NB4 (cell line): ENCODE results near the gene RUFY4.
"Not testable (repeated sequence)": the region's sequence is repeated elsewhere in the genome, so short reads cannot be mapped to it uniquely, and the experiment has no call there.

ENCODE experiments used
- DNase-seq: peaks from one replicate; pipeline ENCODE4 v3.0.0; 2010; ENCODE audit warnings: low read depth
- H3K4me3 ChIP-seq: one replicate; pipeline ENCODE4 v1.5.1; 2011; ENCODE audit warnings: mild to moderate bottlenecking, low read depth, low read length, moderate library complexity
- CTCF ChIP-seq: IDR thresholded peaks from one replicate; pipeline ENCODE4 v1.5.1; 2012; ENCODE audit warnings: low read depth, low read length
- MAX ChIP-seq: IDR thresholded peaks from 2 replicates; pipeline ENCODE4 v1.6.1; 2011; ENCODE audit warnings: low read depth, low read length
- MYC ChIP-seq: IDR thresholded peaks from 2 replicates; pipeline ENCODE4 v1.6.1; 2011; ENCODE audit warnings: low read depth, low read length
- POLR2A ChIP-seq: IDR thresholded peaks from 2 replicates; pipeline ENCODE4 v1.6.1; 2011; ENCODE audit warnings: mild to moderate bottlenecking; ENCODE audit not compliant: insufficient read length; ENCODE audit errors: extremely low read depth

Gene RUFY4

GRCh38 chr2:218040883-218041282 lies 28.2 kb upstream of the RUFY4 start:
- no peak for DNase-seq
- TF ChIP-seq MAX (no peak), CTCF (no peak), POLR2A (no peak), MYC (no peak)
- H3K4me3 ChIP-seq: no peak overlapping the region

GRCh38 chr2:218041302-218042168 lies 27.5 kb upstream of the RUFY4 start:
- TF ChIP-seq MAX: no peak
- no peak for TF ChIP-seq MYC
- TF ChIP-seq CTCF: no peak
- no peak for TF ChIP-seq POLR2A
- no peak for DNase-seq
- no peak overlapping the region for H3K4me3 ChIP-seq

- DNase-seq: no peak
- no peak overlapping the region for H3K4me3 ChIP-seq
- TF ChIP-seq CTCF: no peak
- TF ChIP-seq MAX: no peak
- TF ChIP-seq POLR2A: no peak
- TF ChIP-seq MYC: no peak
These were observed 26.0 kb upstream of the RUFY4 start for GRCh38 chr2:218043100-218043499.

GRCh38 chr2:218043701-218044109 lies 25.3 kb upstream of the RUFY4 start:
- no peak for DNase-seq
- TF ChIP-seq POLR2A (no peak), MAX (no peak), MYC (no peak), CTCF (no peak)
- no peak overlapping the region for H3K4me3 ChIP-seq

GRCh38 chr2:218044599-218044998 lies 24.5 kb upstream of the RUFY4 start:
- DNase-seq, H3K4me3 ChIP-seq: not testable (repeated sequence)

- TF ChIP-seq MYC (no peak), POLR2A (no peak), MAX (no peak), CTCF (no peak)
- DNase-seq: peak; percentile 71
- no peak overlapping the region for H3K4me3 ChIP-seq
These were observed 22.8 kb upstream of the RUFY4 start for GRCh38 chr2:218046238-218046637.
